Nephron progenitor cell (in vitro differentiated cells): ENCODE results near the gene CCDC34.

Source experiments
- DNase-seq: peaks from one replicate; pipeline ENCODE4 v3.0.0; 2021
- H3K27ac Mint-ChIP-seq: 2 replicates; pipeline ENCODE4 v1.8.0; 2021; ENCODE audit warnings: mild to moderate bottlenecking, moderate library complexity, mixed read lengths
- H3K27me3 Mint-ChIP-seq: 2 replicates; pipeline ENCODE4 v1.8.0; 2021; ENCODE audit warnings: mild to moderate bottlenecking, low read depth, mixed read lengths; ENCODE audit not compliant: poor library complexity
- H3K36me3 Mint-ChIP-seq: 2 replicates; pipeline ENCODE4 v1.8.0; 2021; ENCODE audit warnings: low read depth, mixed read lengths
- H3K4me1 Mint-ChIP-seq: 2 replicates; pipeline ENCODE4 v1.8.0; 2021; ENCODE audit warnings: mixed read lengths
- H3K4me3 Mint-ChIP-seq: 2 replicates; pipeline ENCODE4 v1.8.0; 2021; ENCODE audit warnings: mild to moderate bottlenecking, moderate library complexity, mixed read lengths
- H3K9me3 Mint-ChIP-seq: 2 replicates; pipeline ENCODE4 v1.8.0; 2021; ENCODE audit warnings: mild to moderate bottlenecking, moderate library complexity, mixed read lengths
- CTCF ChIP-seq: fragments of 200-600 bp; sonication (generic); IDR thresholded peaks from 2 replicates; pipeline ENCODE4 v1.5.0; 2021; ENCODE audit warnings: antibody characterized with exemption

Gene CCDC34

GRCh38 chr11:27310182-27310581 lies 52.8 kb downstream of the CCDC34 start:
- Mint-ChIP-seq H3K9me3 (peaks cover 8% of the 10 kb centered on the region), H3K36me3 (peaks cover 26% of the 10 kb centered on the region), H3K4me1 (peaks cover 9% of the 10 kb centered on the region), H3K27me3 (no peaks in the 10 kb centered on the region), H3K27ac (no peak overlapping the region), H3K4me3 (no peak overlapping the region)
- TF ChIP-seq CTCF = no peak
- no peak for DNase-seq

- DNase-seq = no peak
- Mint-ChIP-seq H3K4me3 (no peak overlapping the region), H3K27me3 (no peaks in the 10 kb centered on the region), H3K27ac (no peak overlapping the region), H3K4me1 (peaks cover 9% of the 10 kb centered on the region), H3K9me3 (peaks cover 11% of the 10 kb centered on the region), H3K36me3 (peaks cover 30% of the 10 kb centered on the region)
- no peak for TF ChIP-seq CTCF
These were observed 54.0 kb downstream of the CCDC34 start for GRCh38 chr11:27309046-27309445.

GRCh38 chr11:27307232-27307631 lies 55.8 kb downstream of the CCDC34 start:
- Mint-ChIP-seq H3K36me3 (peaks cover 40% of the 10 kb centered on the region), H3K27ac (no peak overlapping the region), H3K27me3 (no peaks in the 10 kb centered on the region), H3K9me3 (peaks cover 21% of the 10 kb centered on the region), H3K4me3 (no peak overlapping the region), H3K4me1 (peaks cover 9% of the 10 kb centered on the region)
- no peak for TF ChIP-seq CTCF
- DNase-seq = no peak

- Mint-ChIP-seq H3K4me3 (no peak overlapping the region), H3K27ac (no peak overlapping the region), H3K9me3 (peaks cover 25% of the 10 kb centered on the region), H3K27me3 (no peaks in the 10 kb centered on the region), H3K36me3 (peaks cover 45% of the 10 kb centered on the region), H3K4me1 (peaks cover 3% of the 10 kb centered on the region)
- no peak for DNase-seq
- no peak for TF ChIP-seq CTCF
These were observed 57.3 kb downstream of the CCDC34 start for GRCh38 chr11:27305751-27306150.

DNA sequence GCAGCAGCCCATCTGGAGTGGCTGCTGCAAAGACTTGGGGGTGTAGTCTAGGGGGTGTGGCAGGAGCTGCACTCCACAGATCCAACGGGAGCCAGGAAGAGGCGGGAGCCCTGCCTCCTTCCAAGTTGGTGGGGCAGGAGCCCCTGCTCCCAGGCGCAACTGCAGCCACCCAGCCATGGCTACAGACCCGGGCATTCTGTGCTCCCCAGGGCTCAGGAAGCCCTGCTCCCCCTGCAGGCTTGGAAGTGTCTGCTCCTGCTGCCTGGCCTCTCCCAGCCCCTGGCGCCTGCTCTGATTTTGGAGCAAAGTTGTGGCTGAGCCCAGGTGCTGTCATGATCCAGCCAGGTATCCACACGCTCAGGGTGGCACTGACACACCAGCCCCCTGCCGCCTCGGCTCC lies 58.5 kb downstream of the CCDC34 start:
- no peak for DNase-seq
- no peak for TF ChIP-seq CTCF
- Mint-ChIP-seq H3K9me3 (peaks cover 31% of the 10 kb centered on the region), H3K36me3 (peaks cover 51% of the 10 kb centered on the region), H3K4me1 (no peaks in the 10 kb centered on the region), H3K27ac (no peak overlapping the region), H3K4me3 (no peak overlapping the region), H3K27me3 (no peaks in the 10 kb centered on the region)

GRCh38 chr11:27303903-27304302 lies 59.1 kb downstream of the CCDC34 start:
- H3K27me3 Mint-ChIP-seq = no peaks in the 10 kb centered on the region
- no peaks in the 10 kb centered on the region for H3K4me1 Mint-ChIP-seq
- H3K9me3 Mint-ChIP-seq = peaks cover 31% of the 10 kb centered on the region
- peaks cover 51% of the 10 kb centered on the region for H3K36me3 Mint-ChIP-seq
- no peak overlapping the region for H3K27ac Mint-ChIP-seq
- no peak overlapping the region for H3K4me3 Mint-ChIP-seq
- TF ChIP-seq CTCF = no peak
- no peak for DNase-seq
